ENCODE measurements around the gene LINS1.

The LINS1 gene

GRCh38 chr15:100602064-100602822, at the start of gene LINS1, which contains the start of gene ASB7:
LINS1 (minus strand) TSS chr15:100602184; CDS start chr15:100580842, 21,342 bp downstream.
ASB7 (plus strand) TSS chr15:100602589; CDS start chr15:100612217, 9,628 bp downstream.
- peak; percentile 100 for DNase-seq

- DNase-seq = no peak
These were observed 49.3 kb upstream of the LINS1 start for GRCh38 chr15:100651253-100651652.

- DNase-seq = peak; percentile 8
These were observed 48.7 kb upstream of the LINS1 start for GRCh38 chr15:100650685-100651084.

GRCh38 chr15:100648951-100649350, 47.0 kb upstream of the LINS1 start:
- no peak for DNase-seq

GRCh38 chr15:100645671-100646070, 43.7 kb upstream of the LINS1 start:
- DNase-seq = no peak

- peak; percentile 15 for DNase-seq
These were observed 41.0 kb upstream of the LINS1 start for GRCh38 chr15:100642950-100643338.

- no peak for DNase-seq
These were observed 40.4 kb upstream of the LINS1 start for GRCh38 chr15:100642213-100642949.

- no peak for DNase-seq
These were observed 36.3 kb upstream of the LINS1 start for GRCh38 chr15:100638177-100638730.

- DNase-seq = no peak
These were observed 33.6 kb upstream of the LINS1 start for GRCh38 chr15:100635406-100636071.

GRCh38 chr15:100633763-100634075, 31.7 kb upstream of the LINS1 start:
- no peak for DNase-seq

- DNase-seq = no peak
These were observed 29.8 kb upstream of the LINS1 start for GRCh38 chr15:100631831-100632230.

- no peak for DNase-seq
These were observed 26.8 kb upstream of the LINS1 start for GRCh38 chr15:100628746-100629145.

GRCh38 chr15:100627789-100628395, 25.9 kb upstream of the LINS1 start:
- DNase-seq = peak; percentile 75

GRCh38 chr15:100623301-100623700, 21.3 kb upstream of the LINS1 start:
- no peak for DNase-seq

- DNase-seq = no peak
These were observed 14.7 kb upstream of the LINS1 start for GRCh38 chr15:100616700-100617099.

GRCh38 chr15:100615801-100616200, 13.8 kb upstream of the LINS1 start:
- DNase-seq = no peak

- DNase-seq = no peak
These were observed 12.9 kb upstream of the LINS1 start for GRCh38 chr15:100614918-100615317.

- peak; percentile 31 for DNase-seq
These were observed 12.4 kb upstream of the LINS1 start for GRCh38 chr15:100614336-100614735.

- DNase-seq = no peak
These were observed 11.2 kb upstream of the LINS1 start for GRCh38 chr15:100613208-100613607.

GRCh38 chr15:100612539-100612938, 10.6 kb upstream of the LINS1 start:
- DNase-seq = no peak

- DNase-seq = peak; percentile 26
These were observed 924 bp upstream of the LINS1 start for GRCh38 chr15:100602823-100603393.

- DNase-seq = no peak
These were observed 344 bp downstream of the LINS1 start for GRCh38 chr15:100601617-100602063.

GRCh38 chr15:100601163-100601562, 821 bp downstream of the LINS1 start:
- peak; percentile 69 for DNase-seq

Data from hematopoietic multipotent progenitor cell treated with erythropoietin and hydrocortisone succinate and interleukin-3 and kit ligand, for 8 days (in vitro differentiated cells).